GM20431 (cell line): ENCODE results near the gene TAAR6.
"Not testable (repeated sequence)": the region's sequence is repeated elsewhere in the genome, so short reads cannot be mapped to it uniquely, and the experiment has no call there.

Experiments
- in situ Hi-C: fragments of 300-500 bp; cut with MseI, MboI; formaldehyde crosslinking; loops from one replicate; pipeline ENCODE4 v1.15.0; 2020; ENCODE audit warnings: low sequenced_read_pairs; ENCODE audit not compliant: unreplicated experiment

Gene TAAR6

GRCh38 chr6:132584698-132585097 lies 14.6 kb downstream of the TAAR6 start:
- in situ Hi-C loops: no loop called here

DNA sequence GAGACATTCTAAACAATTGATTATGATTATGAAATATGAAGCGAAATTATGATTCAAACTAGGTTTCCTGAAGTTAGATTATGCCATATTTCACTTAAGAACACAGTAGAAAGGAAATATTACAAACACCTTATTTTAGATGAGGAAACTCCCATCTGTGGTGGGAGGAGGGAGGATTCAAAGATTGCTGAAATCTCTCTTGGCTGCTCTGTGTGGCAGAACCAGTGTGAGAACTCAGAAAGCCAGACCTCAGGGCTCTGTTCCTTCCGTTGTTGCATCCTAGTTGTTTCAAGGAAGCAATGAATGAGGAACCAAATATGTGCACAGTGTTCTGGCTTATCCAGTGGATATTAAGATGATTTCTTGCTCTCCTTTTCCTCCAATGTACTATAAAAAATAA lies 17.3 kb downstream of the TAAR6 start:
- in situ Hi-C loops: no loop called here

DNA sequence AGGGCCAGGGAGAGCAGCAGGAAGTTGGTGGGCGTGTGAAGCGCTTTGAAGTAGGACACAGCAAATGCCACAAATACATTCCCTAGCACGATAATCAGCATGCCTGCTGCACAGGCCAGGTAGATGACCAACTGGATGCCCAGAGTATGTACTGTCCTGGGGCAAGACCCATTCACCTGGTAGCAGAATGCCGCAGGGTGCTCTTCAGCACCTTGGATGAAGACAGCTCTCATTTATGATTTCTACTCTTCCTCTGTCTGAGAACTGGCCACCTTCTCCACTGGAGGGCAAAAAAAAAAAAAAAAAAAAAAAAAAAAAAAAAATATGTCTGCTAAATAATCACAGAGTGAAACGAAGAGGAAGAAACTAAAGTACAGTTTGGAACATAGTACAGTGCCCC lies 19.3 kb downstream of the TAAR6 start, which contains the start of gene TAAR5:
Gene TAAR5 (minus strand): TSS at position 288 of the 400 bp plus-strand sequence. CDS start 55 bp downstream, at position 233.
- in situ Hi-C loops: no loop called here

DNA sequence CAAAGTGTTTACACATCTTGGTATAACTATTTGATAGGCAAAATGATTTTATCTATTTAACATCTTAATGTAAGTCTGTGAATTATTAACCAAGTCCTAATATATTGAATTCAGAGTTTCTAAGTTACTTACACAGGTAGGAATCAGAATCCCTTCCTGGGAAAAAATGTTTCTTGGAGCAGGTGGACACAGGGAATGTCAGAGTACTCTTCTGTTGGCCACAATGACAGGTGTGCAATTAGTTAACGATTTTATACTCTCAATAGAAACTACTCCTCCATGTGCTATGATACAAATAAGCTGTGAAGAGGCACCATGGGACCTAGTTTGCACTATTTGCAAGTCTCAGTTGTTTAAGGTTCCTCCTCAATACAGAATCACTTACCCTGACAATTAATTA lies 20.2 kb downstream of the TAAR6 start:
- in situ Hi-C loops: no loop called here

- in situ Hi-C loops: no loop called here
Measured at GRCh38 chr6:132592855-132593254, 22.7 kb downstream of the TAAR6 start.

GRCh38 chr6:132596201-132596600 lies 26.1 kb downstream of the TAAR6 start:
- in situ Hi-C loops: no loop called here

DNA sequence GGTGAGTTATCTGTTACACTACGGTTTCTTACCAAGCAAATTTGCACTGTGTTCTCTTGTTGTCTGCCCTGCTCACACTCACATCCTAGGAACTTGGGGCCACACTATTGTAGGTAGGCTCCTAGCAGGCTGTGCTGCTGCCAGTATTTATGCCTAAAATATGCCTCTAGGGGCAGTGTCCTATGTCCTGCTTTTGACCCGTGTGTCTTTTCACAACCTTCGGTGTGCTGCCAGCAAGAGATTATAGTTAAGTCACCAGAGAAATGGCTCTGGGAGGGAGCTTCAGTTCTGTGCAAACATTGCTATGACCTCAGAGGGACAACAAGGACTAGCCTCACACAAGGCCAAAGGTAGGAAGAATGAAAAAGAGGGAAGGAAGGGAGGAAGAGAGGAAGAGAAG lies 28.4 kb downstream of the TAAR6 start:
- in situ Hi-C loops: no loop called here

- in situ Hi-C loops: not testable (repeated sequence)
Measured at GRCh38 chr6:132600900-132601299, 30.8 kb downstream of the TAAR6 start.

- in situ Hi-C loops: no loop called here
Measured at GRCh38 chr6:132604635-132605152, 34.6 kb downstream of the TAAR6 start.

GRCh38 chr6:132607544-132608233 lies 37.6 kb downstream of the TAAR6 start:
- in situ Hi-C loops: no loop called here

- in situ Hi-C loops: no loop called here
Measured at GRCh38 chr6:132611616-132612015, 41.5 kb downstream of the TAAR6 start.

DNA sequence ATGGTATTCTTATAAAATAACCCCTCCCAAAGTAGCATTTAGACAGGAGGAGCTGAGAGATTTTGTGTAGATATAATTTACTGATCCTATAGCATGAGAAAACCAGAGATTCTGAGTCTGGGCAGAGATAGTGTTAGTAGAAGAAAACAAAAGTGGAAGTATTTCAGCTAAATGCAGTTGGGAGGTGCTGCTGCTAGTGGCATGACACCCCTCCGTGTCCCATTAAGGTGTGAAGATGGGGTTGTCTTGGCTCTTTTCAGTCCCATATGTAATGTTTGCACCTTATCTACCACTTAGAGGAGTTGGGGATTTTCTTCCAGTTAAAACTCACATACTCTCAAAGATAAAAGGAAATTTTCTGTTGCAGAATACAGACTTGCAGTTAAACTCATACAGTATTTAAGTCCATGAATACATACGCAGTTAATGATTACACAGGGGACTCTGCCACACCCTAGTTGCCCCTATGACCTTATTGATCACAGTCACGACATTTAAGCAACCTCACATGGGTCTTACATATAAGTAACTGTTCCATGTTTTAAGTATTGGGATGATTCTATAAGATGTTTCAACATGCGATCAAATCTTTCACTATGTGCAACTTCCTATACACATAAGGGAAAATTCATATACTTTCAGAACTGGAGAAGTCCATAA lies 42.5 kb downstream of the TAAR6 start:
- in situ Hi-C loops: no loop called here

DNA sequence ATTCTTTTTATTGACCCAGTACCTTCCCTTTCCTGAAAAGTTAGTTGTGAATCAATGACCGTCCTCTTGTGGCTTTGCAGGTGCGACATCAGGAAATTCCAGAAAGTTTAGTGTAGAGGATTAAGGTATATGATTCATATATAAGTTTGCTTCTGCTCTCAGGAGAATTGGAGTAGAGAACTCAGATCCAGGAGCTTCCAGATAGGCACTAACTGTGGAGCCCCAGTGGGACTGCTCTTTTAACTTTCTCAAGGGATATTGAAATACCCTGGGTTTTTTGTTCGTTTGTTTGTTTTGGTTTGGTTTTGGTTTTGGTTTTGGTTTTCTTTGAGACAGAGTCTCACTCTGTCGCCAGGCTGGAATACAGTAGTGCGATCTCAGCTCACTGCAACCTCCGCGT lies 44.4 kb downstream of the TAAR6 start:
- in situ Hi-C loops: no loop called here

DNA sequence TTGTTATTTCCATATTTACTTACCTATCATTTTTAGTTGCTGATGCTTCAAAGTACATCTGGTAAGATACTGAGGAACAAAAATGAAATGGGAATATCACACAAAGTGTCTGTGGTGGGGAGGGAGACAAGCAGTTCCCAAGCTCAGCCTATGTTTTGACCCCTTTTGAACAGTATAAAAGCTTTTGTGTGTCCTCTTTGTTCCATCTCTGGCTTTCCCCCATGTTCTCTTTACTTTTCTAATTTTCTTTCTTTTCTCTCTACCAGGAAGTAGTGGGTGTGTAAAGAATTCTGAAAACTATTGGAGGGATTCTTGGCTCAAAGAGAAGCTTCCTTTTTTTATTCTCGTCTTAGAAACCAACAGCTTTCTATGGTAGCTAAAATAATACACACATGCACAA lies 46.6 kb downstream of the TAAR6 start:
- in situ Hi-C loops: no loop called here
